Stimulated activated CD4-positive, alpha-beta T cell treated with anti-CD3 and anti-CD28 coated beads, TNF-alpha, amount 100 ng/mL, for 48 hours (primary cell): ENCODE data around the gene LSM7.

Experiments
- DNase-seq, 3 donors: peaks; one replicate each; pipeline ENCODE4 v3.0.0-alpha.2; 2020; ENCODE audit warnings: low read depth in 3 of 3

The LSM7 gene

DNA sequence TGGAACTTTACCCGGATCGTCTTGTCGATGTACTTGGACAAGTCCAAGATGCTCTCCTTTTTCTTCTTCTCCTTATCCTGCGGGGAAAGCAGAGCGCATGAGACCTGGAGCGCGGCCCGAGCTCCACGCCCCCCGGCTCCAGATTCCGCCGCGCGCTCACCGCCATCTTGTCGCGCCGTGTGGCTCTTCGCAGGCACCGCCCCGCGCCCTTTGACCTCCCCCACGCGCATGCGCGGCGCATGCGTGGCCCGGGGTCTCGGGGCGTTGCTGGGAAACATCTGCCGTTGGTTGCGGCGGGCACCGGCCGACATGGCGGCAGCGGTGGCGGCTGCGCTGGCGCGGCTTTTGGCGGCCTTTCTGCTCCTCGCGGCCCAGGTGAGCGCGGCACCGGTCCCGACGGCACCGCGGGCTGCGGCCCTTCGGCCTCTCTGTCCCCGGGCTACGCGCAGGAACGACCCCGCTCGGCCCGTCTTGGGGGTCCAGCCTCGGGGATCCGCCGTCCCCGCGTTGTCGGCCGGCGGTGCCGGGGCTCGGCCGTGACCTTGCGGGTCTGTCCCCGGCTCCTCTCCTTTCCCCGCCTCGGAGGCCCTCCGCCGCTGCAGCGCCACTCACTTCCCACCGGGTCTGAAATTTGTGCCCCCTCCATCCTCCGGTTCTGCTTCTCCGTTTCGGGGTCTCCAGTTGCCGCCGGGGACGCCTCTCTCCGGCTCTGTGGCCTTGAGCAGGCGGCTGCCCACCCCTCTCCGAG is at the start of gene LSM7, which contains the start of gene SPPL2B:
Gene LSM7 (minus strand): TSS at position 186 of the 748 bp plus-strand sequence. CDS start 20 bp downstream, at position 166.
Gene SPPL2B (plus strand): TSS at position 284 of the 748 bp plus-strand sequence. CDS start 26 bp downstream, at position 310.
- peak; percentile 83 to 87 (median 86) for DNase-seq

DNA sequence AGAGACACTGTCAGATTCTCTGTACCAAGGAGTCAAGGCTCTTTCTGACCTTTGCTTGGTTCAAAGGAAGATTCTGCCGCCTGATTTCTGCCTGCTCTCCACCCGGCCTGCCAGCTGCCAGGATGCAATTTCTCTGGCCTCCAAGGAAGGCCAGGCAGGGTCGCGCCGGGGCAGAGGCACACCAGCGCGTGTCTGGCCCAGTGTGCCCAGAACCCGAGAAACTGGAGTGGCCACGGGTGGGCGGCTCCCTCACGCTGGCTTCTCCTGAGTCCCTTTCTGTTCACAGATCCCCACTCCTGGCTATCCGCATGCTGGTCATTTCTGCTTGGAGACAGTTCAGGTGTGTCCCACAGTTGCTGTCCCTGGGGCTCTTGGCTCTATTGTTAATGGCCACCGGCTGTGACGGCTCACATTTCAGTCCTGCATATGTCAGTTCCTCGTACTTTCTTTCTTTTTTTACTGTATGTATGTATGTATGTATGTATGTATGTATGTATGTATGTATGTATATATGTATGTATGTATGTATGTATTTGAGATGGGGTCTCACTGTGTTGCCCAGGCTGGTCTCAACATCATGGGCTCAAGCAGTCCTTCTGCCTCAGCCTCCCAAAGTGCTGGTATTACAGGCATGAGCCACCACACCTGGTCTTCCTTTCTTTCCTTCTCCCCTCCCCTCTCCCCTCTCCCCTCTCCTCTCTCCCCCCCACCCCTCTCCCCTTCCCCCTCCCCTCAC is 48.6 kb upstream of the LSM7 start:
- DNase-seq, result no peak

GRCh38 chr19:2375353-2376121 is 47.2 kb upstream of the LSM7 start:
- DNase-seq, result no peak

DNA sequence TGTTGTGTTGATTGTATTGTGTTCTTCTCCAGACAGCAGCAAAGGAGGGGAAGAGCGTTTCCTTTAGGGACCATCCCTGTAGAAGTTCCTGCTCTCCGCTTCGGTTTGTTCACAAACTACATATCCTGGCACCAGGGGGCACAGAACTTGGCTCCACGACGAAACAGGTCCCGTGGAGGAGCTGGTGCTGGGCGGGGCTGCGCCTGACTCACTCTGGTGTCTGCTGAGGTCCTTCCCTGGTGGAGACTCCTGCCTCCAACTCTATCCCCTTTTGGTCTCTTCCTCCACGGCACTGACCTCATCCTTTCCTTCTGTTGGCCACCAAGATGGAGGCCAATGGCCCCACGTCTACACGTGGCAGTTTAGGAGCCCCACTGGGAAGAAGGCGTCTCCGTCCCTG is 46.4 kb upstream of the LSM7 start:
- no peak for DNase-seq

DNA sequence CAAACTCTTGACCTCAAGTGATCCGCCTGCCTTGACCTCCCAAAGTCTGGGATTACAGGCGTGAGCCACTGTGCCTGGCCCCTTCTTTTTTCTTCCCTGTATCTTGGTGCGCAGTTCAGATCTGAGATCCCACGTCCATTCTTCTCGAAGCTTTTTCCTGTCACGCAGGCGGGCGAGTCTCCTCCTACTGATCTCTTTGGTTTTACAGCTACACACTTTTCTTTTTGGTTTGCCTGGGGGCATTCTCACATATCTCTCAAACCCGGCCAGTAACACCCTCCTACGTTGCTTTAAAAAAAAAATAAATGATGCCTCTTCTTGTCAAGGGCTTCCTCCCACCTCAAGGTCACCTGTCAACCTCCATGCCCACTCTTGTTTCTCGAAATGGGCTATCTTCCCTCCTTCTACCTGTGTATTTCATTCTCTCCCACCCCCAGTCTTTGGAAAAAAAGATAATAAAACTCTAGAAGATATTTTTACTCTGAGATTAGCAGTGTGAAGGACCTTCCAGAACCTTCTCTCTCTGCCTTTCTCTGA is 43.8 kb upstream of the LSM7 start:
- no peak for DNase-seq

GRCh38 chr19:2371656-2372055 is 43.3 kb upstream of the LSM7 start:
- DNase-seq, result no peak

- no peak for DNase-seq
Measured at GRCh38 chr19:2365201-2365970, 37.0 kb upstream of the LSM7 start.

GRCh38 chr19:2363419-2363818 is 35.0 kb upstream of the LSM7 start:
- no peak for DNase-seq

DNA sequence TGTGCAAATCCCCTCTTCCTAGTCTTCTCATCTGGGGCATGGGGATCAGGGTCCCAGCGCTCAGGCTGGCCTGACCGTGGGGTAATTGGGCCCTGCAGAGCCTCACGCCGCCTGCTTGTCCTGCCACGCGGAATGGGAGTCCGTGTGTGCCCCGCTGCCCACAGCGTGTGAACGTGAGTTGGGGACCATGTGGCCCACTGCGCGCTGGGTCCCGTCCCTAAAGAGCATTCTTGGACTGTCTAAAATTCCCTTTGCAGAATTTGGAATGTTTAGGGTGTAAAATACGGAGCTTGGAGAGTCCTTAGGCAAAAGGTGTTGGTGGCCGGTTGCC is 34.5 kb upstream of the LSM7 start:
- no peak for DNase-seq

DNA sequence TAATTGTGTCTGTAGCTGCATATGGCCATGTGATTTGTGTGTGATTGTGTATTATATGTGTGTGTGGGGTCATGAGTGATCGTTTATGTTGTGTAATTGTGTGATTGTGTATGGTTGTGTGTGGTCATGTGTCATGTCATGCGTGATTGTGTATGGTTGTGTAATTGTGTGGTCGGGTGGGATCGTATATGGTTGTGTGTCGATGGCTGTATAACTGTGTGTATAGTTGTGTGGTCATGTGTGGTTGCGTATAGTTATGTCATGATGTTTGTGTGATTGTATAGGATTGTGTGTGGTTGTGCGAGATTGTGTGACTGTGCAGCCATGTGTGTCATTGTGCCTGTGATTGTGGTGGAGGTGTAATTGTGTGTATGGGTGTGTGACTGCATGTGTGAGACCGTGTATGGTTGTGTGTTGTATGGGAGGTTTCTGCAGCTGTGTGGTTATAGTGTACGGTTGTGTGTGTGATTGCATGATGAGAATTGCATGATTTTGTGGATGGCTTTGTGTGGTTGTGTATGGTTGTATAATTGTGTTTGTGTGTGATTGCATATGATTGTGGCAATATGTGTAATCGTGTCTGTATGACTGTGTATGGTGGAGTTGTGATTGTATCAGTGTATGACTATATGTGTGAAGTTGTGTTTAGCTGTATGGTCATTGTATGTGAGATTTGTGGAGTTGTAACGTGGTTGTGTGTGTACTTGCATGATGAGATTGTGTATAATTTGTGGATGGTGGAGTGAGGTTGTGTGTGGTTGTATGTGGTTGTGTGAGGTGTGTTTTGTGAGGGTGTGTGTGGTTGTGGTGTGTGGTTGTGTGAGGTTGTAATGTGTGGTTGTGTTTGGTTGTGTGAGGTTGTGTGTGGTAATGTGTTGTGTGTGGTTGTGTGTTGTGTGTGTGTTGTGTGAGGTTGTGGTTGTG is 33.9 kb upstream of the LSM7 start:
- DNase-seq, result no peak

- no peak for DNase-seq
Measured at GRCh38 chr19:2361246-2362045, 33.1 kb upstream of the LSM7 start.

GRCh38 chr19:2360833-2361232 is 32.4 kb upstream of the LSM7 start:
- no peak for DNase-seq

DNA sequence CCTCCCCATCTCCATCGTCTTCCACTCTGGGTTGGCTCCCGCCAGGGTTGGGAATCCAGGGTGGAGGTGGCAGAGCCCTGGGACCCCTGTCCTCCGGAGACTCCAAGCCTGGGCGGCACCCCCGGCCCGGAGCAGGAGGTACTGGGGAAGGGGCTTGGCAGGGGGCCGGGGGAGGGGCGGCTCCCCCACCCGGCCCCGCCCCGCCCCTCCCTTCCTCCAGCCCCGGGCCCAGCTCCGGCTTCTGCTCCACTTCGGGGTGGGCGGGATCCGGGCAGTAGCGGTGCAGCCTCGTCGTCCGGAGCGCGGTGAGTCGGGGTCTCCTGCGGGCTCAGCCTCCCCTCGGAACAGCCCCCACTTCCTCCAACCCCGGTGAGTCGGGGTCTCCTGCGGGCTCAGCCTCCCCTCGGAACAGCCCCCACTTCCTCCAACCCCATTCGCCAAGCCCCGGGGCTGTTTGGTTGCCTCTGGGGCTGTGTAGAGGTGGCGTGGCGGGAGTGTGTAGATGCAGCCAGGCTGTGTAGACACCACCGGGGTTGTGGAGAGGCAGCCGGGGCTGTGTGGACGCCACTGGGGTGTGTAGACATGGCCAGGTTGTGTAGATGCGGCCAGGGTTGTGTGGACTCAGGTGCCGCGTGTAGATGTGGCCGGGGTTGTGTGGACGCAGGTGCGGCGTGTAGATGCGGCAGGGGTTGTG is 31.8 kb upstream of the LSM7 start, which contains the start of gene TMPRSS9:
Gene TMPRSS9 (plus strand): TSS at position 274 of the 694 bp plus-strand sequence. CDS start 29,521 bp downstream, outside the sequence.
- no peak for DNase-seq

- DNase-seq, result no peak
Measured at GRCh38 chr19:2358548-2359173, 30.3 kb upstream of the LSM7 start.

DNA sequence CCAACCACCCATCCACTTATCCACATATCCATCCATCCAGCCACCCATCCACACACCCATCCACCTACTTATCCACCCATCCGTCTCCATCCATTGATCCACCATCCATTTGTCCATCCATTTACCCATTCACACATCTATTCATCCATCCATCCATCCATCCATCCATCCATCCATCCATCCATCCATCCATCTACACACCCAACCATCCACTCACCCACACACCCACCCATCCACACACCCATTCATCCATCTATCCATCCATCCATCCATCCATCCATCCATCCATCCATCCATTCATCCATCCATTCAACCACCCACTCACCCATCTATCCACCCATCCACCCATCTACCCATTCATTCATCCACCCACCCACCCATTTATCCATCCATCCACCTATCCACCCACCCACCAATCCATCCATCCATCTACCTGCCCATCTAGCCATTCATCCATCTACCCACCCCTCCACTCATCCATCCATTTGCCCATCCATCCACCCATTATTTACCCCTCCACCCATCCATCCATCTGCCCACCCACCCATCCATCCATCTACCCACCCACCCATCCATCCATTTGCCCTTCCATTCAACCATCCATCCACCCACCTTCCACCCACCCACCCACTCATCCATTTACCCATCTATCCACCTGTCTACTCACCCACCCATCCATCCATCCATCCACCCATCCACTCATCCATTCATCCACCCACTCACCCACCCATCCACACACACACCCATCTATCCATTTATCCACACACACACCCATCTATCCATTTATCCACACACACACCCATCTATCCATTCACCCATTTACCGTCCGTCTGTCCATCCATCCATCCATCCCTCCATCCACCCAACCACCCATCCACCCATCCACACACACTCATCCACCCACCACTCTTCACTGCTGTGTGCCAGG is 29.2 kb upstream of the LSM7 start:
- DNase-seq, result no peak

GRCh38 chr19:2356036-2356646 is 27.8 kb upstream of the LSM7 start:
- no peak for DNase-seq
